ENCODE results near the gene CHCHD6. TPM values are rescaled to one million over a fixed set of nuclear protein-coding genes. Genes with fewer than 3 reads are reported as not detected.

CHCHD6 gene
- total RNA-seq, 3 donors from 2014 or later (not counting 1 experiment from before 2014, with no cell fraction given) = 5.3 to 9.9 (median 8.3) TPM

GRCh38 chr3:126743781-126744180, 39.7 kb downstream of the CHCHD6 start:
- Mint-ChIP-seq H3K9me3 (no peaks in the 10 kb centered on the region), H3K4me3 (no peak overlapping the region), H3K27ac (no peak overlapping the region), H3K4me1 (peaks cover 15 to 27% of the 10 kb centered on the region in 2 donors), H3K36me3 (peaks cover 11% of the 10 kb centered on the region), H3K27me3 (ENCODE audit: low read depth in 2 of 2) (no peaks in the 10 kb centered on the region)
- ATAC-seq = no peak
- Histone ChIP-seq H3K27me3 (ENCODE audit: control insufficient read depth, insufficient read depth, low read length) (no peaks in the 10 kb centered on the region), H3K4me1 (ENCODE audit: control insufficient read depth, insufficient read depth, low read length) (peaks cover 3% of the 10 kb centered on the region), H3K36me3 (ENCODE audit: control insufficient read depth, insufficient read depth, low read length) (no peaks in the 10 kb centered on the region), H3K4me3 (ENCODE audit: low read length) (no peak overlapping the region), H3K9me3 (ENCODE audit: control insufficient read depth, insufficient read depth, low read length) (no peaks in the 10 kb centered on the region), H3K27ac (ENCODE audit: low read length) (no peak overlapping the region)
- no peak for TF ChIP-seq CTCF (IDR thresholded peaks at IDR 0.05)
- WGBS (ENCODE audit: insufficient coverage) = 97% methylated on average over 5 of the region's 5 CpGs
- intact Hi-C loops (cut with micrococcal nuclease) = no loop called here
- DNase-seq = no peak

GRCh38 chr3:126745760-126746394, 41.8 kb downstream of the CHCHD6 start:
- no peak for TF ChIP-seq CTCF (IDR thresholded peaks at IDR 0.05)
- Histone ChIP-seq H3K36me3 (ENCODE audit: control insufficient read depth, insufficient read depth, low read length) (no peaks in the 10 kb centered on the region), H3K27ac (ENCODE audit: low read length) (no peak overlapping the region), H3K9me3 (ENCODE audit: control insufficient read depth, insufficient read depth, low read length) (no peaks in the 10 kb centered on the region), H3K4me1 (ENCODE audit: control insufficient read depth, insufficient read depth, low read length) (peaks cover 9% of the 10 kb centered on the region), H3K4me3 (ENCODE audit: low read length) (no peak overlapping the region), H3K27me3 (ENCODE audit: control insufficient read depth, insufficient read depth, low read length) (no peaks in the 10 kb centered on the region)
- peaks cover 21 to 34% of the 10 kb centered on the region in 2 donors for H3K4me1 Mint-ChIP-seq
- H3K4me3 Mint-ChIP-seq = no peak overlapping the region
- intact Hi-C loops (cut with micrococcal nuclease) = no loop called here
- no peak overlapping the region for H3K27ac Mint-ChIP-seq
- ATAC-seq = no peak
- no peaks in the 10 kb centered on the region for H3K27me3 Mint-ChIP-seq (ENCODE audit: low read depth in 2 of 2)
- H3K36me3 Mint-ChIP-seq = no peaks in the 10 kb centered on the region
- WGBS (ENCODE audit: insufficient coverage) = 94% methylated on average over 6 of the region's 6 CpGs
- no peak for DNase-seq
- H3K9me3 Mint-ChIP-seq = no peaks in the 10 kb centered on the region

DNA sequence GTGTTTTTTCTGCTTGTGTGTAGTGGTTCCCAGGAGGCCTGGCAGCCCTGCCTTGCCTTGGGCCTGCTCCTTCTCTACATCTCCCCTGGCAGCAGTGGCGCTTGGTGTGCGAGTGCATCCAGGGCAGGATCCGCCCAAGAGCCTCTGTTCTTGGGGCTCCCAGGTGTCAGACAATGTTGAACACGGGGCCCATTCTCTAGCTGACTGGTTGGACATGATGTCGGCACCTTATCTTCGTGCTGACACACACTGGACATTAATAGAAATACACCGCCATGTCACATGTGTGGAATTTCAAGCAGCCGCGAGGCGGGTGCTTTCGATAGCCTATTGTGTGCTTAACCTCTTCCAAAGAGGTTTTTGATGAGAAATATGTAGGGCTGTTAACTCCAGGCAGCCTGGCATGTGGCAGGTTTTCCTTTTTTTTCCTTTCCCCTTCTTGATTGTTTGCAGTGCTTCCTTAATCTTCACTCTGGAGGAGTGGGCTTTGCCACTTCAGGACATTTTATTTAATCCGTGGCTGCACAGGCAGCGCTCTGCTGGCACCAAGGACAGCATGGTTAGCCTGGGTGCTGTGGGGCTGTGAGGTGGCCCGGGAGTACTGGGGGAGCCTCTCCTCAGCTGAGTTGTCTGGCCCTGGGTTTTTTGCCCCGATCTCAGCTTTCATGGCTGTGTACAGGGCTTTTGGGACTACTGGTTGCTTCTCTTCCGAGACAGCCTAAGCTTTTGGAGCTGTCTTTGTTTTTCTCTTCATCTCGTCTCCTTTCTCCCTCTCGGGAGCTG, 42.5 kb downstream of the CHCHD6 start:
- Mint-ChIP-seq H3K4me3 (no peak overlapping the region), H3K27ac (no peak overlapping the region), H3K9me3 (no peaks in the 10 kb centered on the region), H3K27me3 (ENCODE audit: low read depth in 2 of 2) (no peaks in the 10 kb centered on the region), H3K36me3 (no peaks in the 10 kb centered on the region), H3K4me1 (peaks cover 21 to 34% of the 10 kb centered on the region in 2 donors)
- Histone ChIP-seq H3K36me3 (ENCODE audit: control insufficient read depth, insufficient read depth, low read length) (no peaks in the 10 kb centered on the region), H3K4me1 (ENCODE audit: control insufficient read depth, insufficient read depth, low read length) (peaks cover 9% of the 10 kb centered on the region), H3K9me3 (ENCODE audit: control insufficient read depth, insufficient read depth, low read length) (no peaks in the 10 kb centered on the region), H3K27ac (ENCODE audit: low read length) (no peak overlapping the region), H3K27me3 (ENCODE audit: control insufficient read depth, insufficient read depth, low read length) (no peaks in the 10 kb centered on the region), H3K4me3 (ENCODE audit: low read length) (no peak overlapping the region)
- ATAC-seq (no peak), DNase-seq (no peak)
- intact Hi-C loops (cut with micrococcal nuclease) = no loop called here
- no peak for TF ChIP-seq CTCF (IDR thresholded peaks at IDR 0.05)
- 94% methylated on average over 18 of the region's 18 CpGs for WGBS (ENCODE audit: insufficient coverage)
